Measurements from ENCODE around the gene MAP3K12.

DNA sequence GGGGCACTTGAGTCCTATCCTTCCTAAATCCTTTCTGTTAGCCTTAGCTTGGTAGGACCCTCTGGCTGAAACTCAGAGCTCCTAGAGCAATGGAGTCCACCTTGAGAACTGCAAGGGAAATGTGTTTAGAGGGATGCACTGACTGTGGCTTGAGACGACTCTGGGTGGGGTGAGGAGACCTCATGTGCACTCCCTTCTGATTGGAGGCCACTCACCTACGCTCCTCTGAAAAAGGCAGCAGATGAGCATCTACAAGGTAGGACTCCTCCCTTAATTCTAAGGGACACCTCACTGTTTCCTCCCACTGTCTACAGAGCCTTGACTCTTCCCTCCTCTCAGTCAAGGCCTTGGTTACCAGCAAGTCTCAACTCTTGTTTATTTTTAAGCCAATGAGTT is 1.0 kb downstream of the MAP3K12 start:
- TF ChIP-seq, protein P1, sequence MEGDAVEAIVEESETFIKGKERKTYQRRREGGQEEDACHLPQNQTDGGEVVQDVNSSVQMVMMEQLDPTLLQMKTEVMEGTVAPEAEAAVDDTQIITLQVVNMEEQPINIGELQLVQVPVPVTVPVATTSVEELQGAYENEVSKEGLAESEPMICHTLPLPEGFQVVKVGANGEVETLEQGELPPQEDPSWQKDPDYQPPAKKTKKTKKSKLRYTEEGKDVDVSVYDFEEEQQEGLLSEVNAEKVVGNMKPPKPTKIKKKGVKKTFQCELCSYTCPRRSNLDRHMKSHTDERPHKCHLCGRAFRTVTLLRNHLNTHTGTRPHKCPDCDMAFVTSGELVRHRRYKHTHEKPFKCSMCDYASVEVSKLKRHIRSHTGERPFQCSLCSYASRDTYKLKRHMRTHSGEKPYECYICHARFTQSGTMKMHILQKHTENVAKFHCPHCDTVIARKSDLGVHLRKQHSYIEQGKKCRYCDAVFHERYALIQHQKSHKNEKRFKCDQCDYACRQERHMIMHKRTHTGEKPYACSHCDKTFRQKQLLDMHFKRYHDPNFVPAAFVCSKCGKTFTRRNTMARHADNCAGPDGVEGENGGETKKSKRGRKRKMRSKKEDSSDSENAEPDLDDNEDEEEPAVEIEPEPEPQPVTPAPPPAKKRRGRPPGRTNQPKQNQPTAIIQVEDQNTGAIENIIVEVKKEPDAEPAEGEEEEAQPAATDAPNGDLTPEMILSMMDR (conservative IDR thresholded peaks at IDR 0.05; ENCODE audit: low read depth, low read length): no peak
- TF ChIP-seq FOS (IDR thresholded peaks at IDR 0.05; ENCODE audit: low read depth, low read length) (no peak), RAD21 (IDR thresholded peaks at IDR 0.05; ENCODE audit: low read length) (no peak), MAZ (IDR thresholded peaks at IDR 0.05; ENCODE audit: borderline replicate concordance, low read depth, low read length) (no peak), POLR2A (IDR thresholded peaks at IDR 0.05; ENCODE audit: low read depth, low read length) (no peak), MXI1 (IDR thresholded peaks at IDR 0.05; ENCODE audit: borderline replicate concordance, low read depth, low read length) (no peak), RFX5 (IDR thresholded peaks at IDR 0.05; ENCODE audit: low read depth, low read length) (no peak), MAFK (IDR thresholded peaks at IDR 0.05; ENCODE audit: low read depth, low read length) (no peak), CHD1 (IDR thresholded peaks at IDR 0.05; ENCODE audit: low read depth, low read length) (no peak), CEBPB (IDR thresholded peaks at IDR 0.05; ENCODE audit: low read depth, low read length) (no peak), SMC3 (IDR thresholded peaks at IDR 0.05; ENCODE audit: low read depth, low read length) (no peak)
- TF ChIP-seq, protein P2, sequence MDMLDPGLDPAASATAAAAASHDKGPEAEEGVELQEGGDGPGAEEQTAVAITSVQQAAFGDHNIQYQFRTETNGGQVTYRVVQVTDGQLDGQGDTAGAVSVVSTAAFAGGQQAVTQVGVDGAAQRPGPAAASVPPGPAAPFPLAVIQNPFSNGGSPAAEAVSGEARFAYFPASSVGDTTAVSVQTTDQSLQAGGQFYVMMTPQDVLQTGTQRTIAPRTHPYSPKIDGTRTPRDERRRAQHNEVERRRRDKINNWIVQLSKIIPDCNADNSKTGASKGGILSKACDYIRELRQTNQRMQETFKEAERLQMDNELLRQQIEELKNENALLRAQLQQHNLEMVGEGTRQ (IDR thresholded peaks at IDR 0.05; ENCODE audit: low read depth, low read length): no peak

Measured in IMR-90 (cell line).